Stimulated activated naive CD8-positive, alpha-beta T cell treated with anti-CD3 and anti-CD28 coated beads, Interleukin-15, Interleukin-2, amounts not matched to agents 100 U/mL and 50 U/mL, for 24 hours (primary cell): ENCODE measurements around the gene LRP2BP.
"Not testable (repeated sequence)": the region's sequence is repeated elsewhere in the genome, so short reads cannot be mapped to it uniquely, and the experiment has no call there.

Experiments
- ATAC-seq: fragments of 150-1000 bp; cut with Tn5 transposase; one replicate; pipeline ENCODE4 v1.10.0; 2021
- DNase-seq: peaks from one replicate; pipeline ENCODE4 v3.0.0; 2021

Gene LRP2BP

GRCh38 chr4:185361872-185362271, 33.9 kb downstream of the LRP2BP start:
- no peak for DNase-seq
- no peak for ATAC-seq

DNA sequence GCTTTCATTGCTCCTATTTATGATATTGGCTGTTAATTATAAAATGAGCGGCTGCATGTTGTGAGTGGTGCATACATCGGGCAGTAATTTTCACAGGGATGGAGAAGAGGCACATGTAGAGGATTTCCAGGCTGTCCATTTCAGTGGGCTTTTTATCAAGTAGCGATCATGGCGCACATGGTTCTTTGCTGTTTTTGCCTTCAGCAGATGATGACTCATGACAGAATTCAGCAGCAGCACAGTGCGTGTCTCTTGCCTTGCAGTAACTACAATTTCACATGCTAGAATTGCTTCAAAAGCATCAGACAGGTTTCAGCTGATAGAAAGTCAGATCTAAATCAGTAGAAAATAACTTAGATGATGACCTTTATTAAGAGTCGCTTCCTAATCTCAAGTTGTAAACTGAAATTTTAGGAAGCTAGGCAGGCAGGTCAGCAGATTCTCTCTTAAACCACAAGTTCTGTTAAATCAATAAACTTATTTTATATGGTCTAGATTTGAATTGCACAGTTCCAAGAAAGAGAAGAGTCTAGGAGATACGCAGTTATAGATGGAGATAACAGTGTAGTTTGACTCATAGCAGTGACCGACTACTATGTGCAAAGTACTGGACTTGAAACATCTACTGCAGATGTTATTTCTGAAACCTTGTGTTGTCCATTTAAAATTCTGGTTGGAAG, 35.8 kb downstream of the LRP2BP start:
- ATAC-seq (no peak), DNase-seq (no peak)

DNA sequence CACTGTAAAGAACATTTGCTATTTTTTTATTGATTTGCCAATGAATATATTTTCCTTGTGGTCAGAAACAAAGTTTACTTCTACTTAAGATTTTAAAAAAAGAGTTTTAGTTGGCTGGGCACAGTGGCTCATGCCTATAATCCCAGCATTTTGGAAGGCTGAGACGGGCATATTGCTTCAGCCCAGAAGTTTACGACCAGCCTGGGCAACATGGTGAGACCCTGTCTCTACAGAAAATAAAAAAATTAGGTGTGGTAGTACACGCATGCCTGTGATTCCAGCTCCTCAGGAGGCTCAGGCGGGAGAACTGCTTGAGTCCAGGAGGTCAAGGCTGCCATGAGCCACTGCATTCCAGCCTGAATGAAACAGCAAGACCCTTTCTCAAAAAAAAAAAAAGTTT, 36.8 kb downstream of the LRP2BP start:
- DNase-seq (no peak), ATAC-seq (no peak)

DNA sequence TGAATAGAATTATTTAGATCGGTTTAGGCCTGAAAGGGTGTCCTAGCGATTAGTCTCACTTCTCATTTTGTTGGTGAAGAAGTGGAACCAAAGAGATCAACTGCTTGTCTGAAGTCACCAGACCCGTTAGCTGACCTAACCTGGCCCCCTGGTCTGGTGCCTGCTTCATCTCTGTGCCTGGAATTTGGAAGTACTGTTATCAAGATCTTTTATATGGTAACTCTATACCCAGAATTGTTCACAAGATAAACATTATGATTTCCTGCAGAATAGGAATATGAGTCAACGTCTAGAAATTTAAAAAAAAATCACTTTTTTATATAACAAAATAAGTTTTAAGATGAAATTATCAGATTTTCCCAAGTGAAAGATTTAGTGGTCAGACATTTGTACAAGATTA, 37.2 kb downstream of the LRP2BP start:
- ATAC-seq = no peak
- DNase-seq = no peak

- no peak for DNase-seq
- no peak for ATAC-seq
These were observed 37.8 kb downstream of the LRP2BP start for GRCh38 chr4:185357733-185358440.

GRCh38 chr4:185357211-185357610, 38.5 kb downstream of the LRP2BP start:
- ATAC-seq (peak; percentile 36), DNase-seq (no peak)

DNA sequence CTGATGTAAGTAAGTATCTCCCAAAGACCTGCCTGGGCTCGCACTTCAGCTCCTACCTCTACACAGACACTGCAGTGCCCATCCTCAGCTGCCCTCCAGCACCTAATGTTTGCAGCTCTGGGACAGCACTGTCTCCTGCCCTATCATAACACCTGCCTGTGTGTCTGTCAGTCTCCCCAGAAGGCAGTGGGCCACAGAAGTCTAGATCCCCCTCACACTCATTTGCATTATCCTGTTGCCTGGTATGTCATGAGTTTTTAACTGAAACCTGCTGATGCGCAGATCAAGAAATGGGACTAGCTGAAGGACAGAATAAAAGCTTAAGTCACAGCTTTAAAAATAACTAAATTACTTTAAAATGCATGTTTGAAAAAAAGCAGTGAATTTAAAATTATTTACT, 43.0 kb downstream of the LRP2BP start:
- ATAC-seq (no peak), DNase-seq (no peak)

DNA sequence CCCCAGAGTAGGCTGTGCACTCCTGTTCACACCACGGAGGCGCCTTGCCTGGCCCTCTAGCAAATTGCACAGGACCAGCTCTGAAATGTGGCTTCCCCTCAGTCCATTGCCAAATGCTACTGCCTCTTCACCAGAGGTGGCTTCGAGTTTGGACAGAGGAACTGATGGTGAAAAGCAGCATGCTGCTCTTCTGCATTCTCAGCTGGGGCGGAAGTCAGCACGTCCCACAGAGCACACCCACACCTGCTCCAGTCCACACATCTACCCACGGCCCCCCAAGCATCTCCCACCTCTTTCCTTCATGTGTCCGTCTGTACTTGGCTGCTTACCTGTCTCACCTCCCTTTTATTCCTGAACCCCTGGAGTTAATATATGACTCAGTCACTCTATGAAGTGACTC, 43.5 kb downstream of the LRP2BP start:
- ATAC-seq = no peak
- DNase-seq = no peak

DNA sequence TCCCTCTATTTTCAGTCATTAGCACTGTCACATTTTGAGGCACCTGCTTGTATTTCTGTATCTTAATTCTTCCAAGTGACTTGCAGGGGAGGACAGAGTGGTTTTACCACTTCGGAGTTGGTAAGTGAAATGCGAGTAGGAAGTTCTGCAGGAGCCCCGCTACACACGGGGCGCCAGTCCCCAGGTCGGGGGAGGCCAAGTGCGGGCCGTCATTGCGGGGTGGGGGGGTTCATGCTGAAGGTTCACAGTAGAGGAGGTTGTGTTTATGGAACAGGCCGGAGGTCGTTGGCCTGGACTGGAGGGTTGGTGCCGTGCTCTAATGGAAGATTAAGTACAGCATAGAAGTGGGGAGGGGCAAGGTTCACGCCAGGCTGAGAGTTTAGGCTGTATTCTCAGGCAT, 44.0 kb downstream of the LRP2BP start:
- ATAC-seq = no peak
- no peak for DNase-seq

DNA sequence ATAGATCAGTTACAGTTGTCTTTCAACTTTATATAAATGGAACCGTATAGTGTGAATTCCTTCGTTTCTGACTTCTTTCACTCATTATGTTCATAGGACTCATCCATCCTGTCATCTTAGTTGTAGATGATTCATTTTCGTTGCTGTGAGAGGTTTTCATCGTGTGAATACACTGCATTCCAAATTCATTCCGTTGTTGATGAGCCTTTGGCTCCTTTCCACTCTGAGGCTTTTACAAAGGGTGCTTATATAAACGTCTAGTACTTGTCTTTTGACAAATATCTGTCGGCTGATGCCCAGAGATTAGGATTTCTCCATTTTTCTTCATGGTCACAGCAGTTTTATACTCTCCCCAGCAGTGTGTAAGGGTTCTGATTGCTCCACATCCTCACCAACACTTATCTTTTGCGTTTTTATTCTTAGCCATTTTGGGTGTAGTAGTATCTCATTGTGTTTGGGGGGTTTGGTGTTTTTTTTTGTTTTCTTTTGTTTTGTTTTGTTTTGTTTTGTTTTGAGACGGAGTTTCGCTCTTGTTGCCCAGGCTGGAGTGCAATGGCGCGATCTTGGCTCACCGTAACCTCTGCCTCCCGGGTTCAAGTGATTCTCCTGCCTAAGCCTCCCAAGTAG, 48.6 kb downstream of the LRP2BP start:
- no peak for DNase-seq
- no peak for ATAC-seq

GRCh38 chr4:185344743-185345538, 50.8 kb downstream of the LRP2BP start:
- peak; percentile 55 for ATAC-seq

GRCh38 chr4:185343726-185344581, 51.8 kb downstream of the LRP2BP start:
- ATAC-seq (no peak), DNase-seq (no peak)

More at GRCh38 chr4:185344743-185345538, 50.8 kb downstream of the LRP2BP start:
- no peak for DNase-seq

DNA sequence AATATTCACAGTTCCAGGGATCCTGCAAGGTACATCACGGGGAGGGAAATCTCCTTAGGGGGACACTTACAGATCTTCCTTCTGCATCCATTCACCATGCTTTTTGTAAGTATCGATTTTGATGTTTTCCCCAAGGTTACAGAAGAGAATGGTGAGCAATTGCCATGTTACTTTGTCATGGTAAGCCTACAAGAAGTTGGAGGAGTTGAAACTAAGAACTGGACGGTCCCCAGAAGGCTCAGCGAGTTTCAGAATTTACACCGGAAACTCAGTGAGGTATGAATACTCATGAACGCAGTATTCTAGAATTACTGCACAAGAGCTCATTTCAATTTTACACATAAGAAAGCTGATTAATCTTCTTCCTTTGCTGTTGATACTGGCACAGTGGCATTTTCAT, 53.9 kb downstream of the LRP2BP start:
- no peak for DNase-seq

GRCh38 chr4:185341377-185341776, 54.3 kb downstream of the LRP2BP start:
- ATAC-seq = no peak
- no peak for DNase-seq

More for the DNA sequence above, 53.9 kb downstream of the LRP2BP start:
- peak; percentile 48 for ATAC-seq

DNA sequence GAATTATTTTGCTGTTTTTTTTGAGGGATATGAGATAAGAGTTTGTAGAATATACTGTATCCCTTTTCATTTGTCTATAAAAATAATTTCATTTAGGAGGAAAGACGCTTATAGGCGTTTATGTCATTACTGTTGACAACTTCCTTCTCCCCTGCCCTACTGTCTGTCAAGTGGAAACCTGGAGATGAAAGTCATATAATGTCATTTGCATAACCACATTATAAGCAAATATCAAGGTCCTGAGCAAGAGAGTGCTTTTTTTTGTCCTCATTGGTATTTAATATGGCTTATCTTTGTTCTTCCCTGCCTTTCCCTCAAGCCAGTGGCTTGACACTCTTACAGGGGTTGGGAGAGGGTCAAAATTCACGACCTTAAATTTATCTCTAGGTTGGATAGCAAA, 55.8 kb downstream of the LRP2BP start:
- no peak for ATAC-seq
- no peak for DNase-seq

DNA sequence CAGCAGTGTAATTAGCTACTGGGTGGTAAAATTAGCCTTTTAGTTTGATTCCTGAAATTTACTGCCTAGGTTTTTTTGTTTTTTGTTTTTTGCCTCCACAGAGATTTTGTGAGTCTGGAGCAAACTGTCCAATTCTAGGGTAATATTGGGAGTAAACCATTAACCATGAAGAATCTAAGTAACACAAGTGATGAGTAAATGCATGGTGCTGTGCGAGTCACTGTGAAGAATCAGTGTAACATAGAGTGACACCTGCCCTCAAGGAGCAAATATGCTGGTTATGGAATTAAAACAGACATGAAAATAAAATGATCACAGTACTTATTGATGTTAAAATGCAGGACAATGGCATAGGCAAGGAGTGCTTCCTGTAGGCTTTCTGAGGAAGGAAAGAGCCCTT, 60.1 kb downstream of the LRP2BP start:
- DNase-seq (no peak), ATAC-seq (no peak)

DNA sequence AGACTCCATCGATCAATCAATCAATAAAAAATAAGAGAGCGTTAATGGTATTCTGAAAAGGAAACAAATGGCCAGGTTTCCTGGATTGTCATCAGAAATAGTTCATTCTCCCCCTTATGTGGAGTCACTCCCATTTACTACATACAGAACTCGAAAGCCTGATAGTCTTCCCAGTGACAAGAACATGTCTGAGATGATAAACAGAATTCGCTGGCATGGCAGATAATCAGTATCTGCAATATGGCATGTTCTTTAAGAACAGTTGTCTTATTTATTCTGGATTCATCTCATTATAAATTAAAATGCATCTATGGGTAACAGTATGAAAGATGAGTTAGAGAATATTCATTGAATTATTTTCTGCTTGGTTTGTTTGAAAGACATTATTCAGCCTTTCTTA, 61.4 kb downstream of the LRP2BP start:
- ATAC-seq = no peak
- DNase-seq = no peak

DNA sequence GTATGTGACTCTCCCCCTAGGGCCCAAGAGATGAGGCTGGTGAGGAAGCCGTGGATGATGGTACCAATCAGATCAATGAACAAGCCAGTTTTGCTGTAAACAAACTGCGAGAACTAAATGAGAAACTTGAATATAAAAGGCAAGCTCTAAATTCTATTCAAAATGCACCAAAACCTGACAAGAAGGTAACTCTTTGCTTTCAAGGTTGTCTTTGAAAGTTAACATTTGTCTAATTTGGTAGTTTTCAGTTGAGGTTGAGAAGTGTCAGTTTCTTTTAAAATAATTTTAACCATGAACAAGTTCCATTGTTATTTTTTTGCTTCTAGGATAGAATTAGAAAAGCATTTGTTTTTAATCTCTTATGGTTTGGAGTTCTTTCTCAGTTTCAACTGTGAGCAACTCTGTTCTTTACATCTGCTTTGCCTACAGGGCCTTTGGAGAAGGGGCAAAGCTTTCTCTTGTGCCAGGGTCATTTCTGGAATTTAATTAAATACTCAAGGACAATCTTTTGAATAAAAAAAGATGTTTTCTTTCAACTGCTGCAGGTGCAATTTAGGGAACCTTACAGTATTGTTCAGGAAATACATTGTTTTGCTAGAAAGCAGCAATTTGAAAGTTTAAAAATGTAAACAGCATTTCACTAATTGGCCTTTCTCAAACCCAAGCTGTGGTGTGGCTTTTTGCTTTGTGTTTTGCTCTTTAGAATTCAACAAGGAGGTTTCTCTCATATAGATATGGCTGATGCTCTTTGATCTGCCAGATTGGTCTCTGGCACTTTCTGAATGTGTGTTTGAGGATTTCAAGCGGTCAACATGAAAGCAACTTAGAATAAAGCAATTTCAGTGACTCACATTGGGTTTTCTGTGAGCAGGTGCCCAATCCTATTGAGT, 62.9 kb downstream of the LRP2BP start:
- ATAC-seq (no peak), DNase-seq (no peak)

DNA sequence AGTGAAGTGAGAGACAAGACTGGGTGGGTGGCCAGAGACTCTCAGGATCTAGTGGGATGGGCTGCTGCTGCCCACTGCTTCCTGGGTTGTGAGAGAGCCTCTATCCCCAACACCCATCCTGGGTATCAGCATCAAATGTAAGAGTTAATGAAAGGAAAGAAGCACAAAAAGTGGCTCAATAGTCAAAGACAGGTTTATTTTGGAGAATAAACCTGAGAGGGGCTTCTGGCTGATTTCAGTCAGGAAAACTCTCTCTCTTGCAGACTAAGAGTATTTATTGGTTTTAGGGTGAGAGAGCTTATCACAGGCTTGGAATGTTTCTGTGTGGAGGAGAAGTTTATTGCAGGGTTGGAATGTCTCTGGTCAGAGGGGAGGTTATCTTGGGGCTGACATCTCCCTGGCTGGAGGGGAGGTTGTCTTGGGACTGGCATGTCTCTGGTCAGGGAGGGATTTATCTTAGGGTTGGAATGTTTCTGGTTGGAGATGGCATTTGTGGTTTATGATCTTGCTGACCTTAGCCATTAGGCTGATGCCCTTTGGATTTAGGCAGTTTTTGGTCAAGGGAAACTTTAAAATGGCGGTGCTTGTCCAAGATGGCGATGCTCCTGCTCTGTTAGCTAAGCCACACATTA, 65.7 kb downstream of the LRP2BP start:
- ATAC-seq = not testable (repeated sequence)

GRCh38 chr4:185328586-185328985, 67.1 kb downstream of the LRP2BP start:
- ATAC-seq = no peak
- DNase-seq = no peak

More for the DNA sequence above, 65.7 kb downstream of the LRP2BP start:
- not testable (repeated sequence) for DNase-seq
